SU-DHL-6 (cell line): ENCODE results near the gene VAV3.

ENCODE experiments used
- H2AFZ ChIP-seq: fragments of 200-600 bp; sonication (generic); 2 replicates; pipeline ENCODE4 v1.6.1; 2014; ENCODE audit warnings: low read depth, mild to moderate bottlenecking, moderate library complexity, mixed read lengths, antibody characterized with exemption, low read length; ENCODE audit not compliant: severe bottlenecking
- H3F3A ChIP-seq: fragments of 200-600 bp; shearing (Covaris generic); 2 replicates; pipeline ENCODE4 v1.6.0; 2016; ENCODE audit warnings: antibody characterized with exemption, mild to moderate bottlenecking; ENCODE audit not compliant: insufficient read depth
- H3K27ac ChIP-seq: fragments of 200-600 bp; sonication (generic); 2 replicates; pipeline ENCODE4 v1.5.1; 2016; ENCODE audit warnings: low read depth, mild to moderate bottlenecking, low read length, moderate library complexity, mixed read lengths
- H3K27me3 ChIP-seq: fragments of 200-600 bp; sonication (generic), shearing (Covaris generic); 2 replicates; pipeline ENCODE4 v1.6.0; 2014; ENCODE audit warnings: mild to moderate bottlenecking, low read length
- H3K36me3 ChIP-seq: fragments of 200-600 bp; sonication (generic); 2 replicates; pipeline ENCODE4 v1.6.1; 2014; ENCODE audit warnings: mild to moderate bottlenecking, low read length, mixed read lengths
- H3K4me2 ChIP-seq: fragments of 300-600, 200-600 bp; shearing (Covaris generic), sonication (generic); 2 replicates; pipeline ENCODE4 v1.6.0; 2014; ENCODE audit warnings: low read length, low read depth, mild to moderate bottlenecking; ENCODE audit not compliant: poor library complexity, severe bottlenecking
- H3K4me3 ChIP-seq: fragments of 200-600 bp; sonication (generic); 2 replicates; pipeline ENCODE4 v1.5.1; 2014; ENCODE audit warnings: antibody characterized with exemption, low read length, mild to moderate bottlenecking, mixed read lengths; ENCODE audit not compliant: insufficient read depth, poor library complexity, severe bottlenecking
- H3K79me2 ChIP-seq: fragments of 200-600 bp; sonication (generic); 2 replicates; pipeline ENCODE4 v1.6.1; 2014; ENCODE audit warnings: mild to moderate bottlenecking, low read length, moderate library complexity; ENCODE audit not compliant: insufficient read depth
- H3K9ac ChIP-seq: fragments of 200-600 bp; sonication (generic); 2 replicates; pipeline ENCODE4 v1.7.0; 2014; ENCODE audit warnings: mild to moderate bottlenecking, low read length
- H3K9me2 ChIP-seq: fragments of 200-600 bp; sonication (generic); replicated peaks from 2 replicates; pipeline ENCODE4 v1.6.1; 2014; ENCODE audit warnings: low read length; ENCODE audit not compliant: insufficient read depth
- H3K9me3 ChIP-seq: fragments of 200-600 bp; sonication (generic); 2 replicates; pipeline ENCODE4 v1.6.1; 2014; ENCODE audit warnings: low read length, mixed read lengths; ENCODE audit not compliant: insufficient read depth
- H4K20me1 ChIP-seq: fragments of 200-600 bp; sonication (generic); 2 replicates; pipeline ENCODE4 v1.6.1; 2014; ENCODE audit warnings: low read depth, mild to moderate bottlenecking, antibody characterized with exemption, low read length, moderate library complexity, mixed read lengths
- CTCF ChIP-seq: fragments of 200-600 bp; sonication (generic); IDR thresholded peaks from one replicate; pipeline ENCODE4 v1.5.1; 2017; ENCODE audit warnings: antibody characterized with exemption, mild to moderate bottlenecking, low read length, moderate library complexity; ENCODE audit not compliant: insufficient read depth, poor library complexity, severe bottlenecking
- EZH2phosphoT487 ChIP-seq: fragments of 200-600 bp; sonication (generic), shearing (Covaris generic); conservative IDR thresholded peaks from 2 replicates; pipeline ENCODE4 v1.6.1; 2018; ENCODE audit warnings: mild to moderate bottlenecking, antibody characterized with exemption, low read length, moderate library complexity, mixed read lengths

Gene VAV3

GRCh38 chr1:107785496-107786202, 179.3 kb downstream of the VAV3 start:
- Histone ChIP-seq H3K27ac (peak overlapping the region; percentile 63), H2AFZ (peak overlapping the region; percentile 3), H4K20me1 (no peaks in the 10 kb centered on the region), H3K79me2 (no peaks in the 10 kb centered on the region), H3K4me2 (peak overlapping the region; percentile 74), H3K9me2 (no peaks in the 10 kb centered on the region), H3K27me3 (no peaks in the 10 kb centered on the region), H3K36me3 (no peaks in the 10 kb centered on the region), H3F3A (peaks cover 4% of the 10 kb centered on the region; the same call in 1 of the 2 replicates), H3K9ac (peak overlapping the region; percentile 34), H3K4me3 (peak overlapping the region; percentile 31), H3K9me3 (no peaks in the 10 kb centered on the region)
- no peak for TF ChIP-seq EZH2phosphoT487
- no peak for TF ChIP-seq CTCF

GRCh38 chr1:107782217-107782845, 182.6 kb downstream of the VAV3 start:
- H3K79me2 ChIP-seq: no peaks in the 10 kb centered on the region
- no peak overlapping the region for H3K4me2 ChIP-seq
- no peaks in the 10 kb centered on the region for H3K36me3 ChIP-seq
- H2AFZ ChIP-seq: no peak overlapping the region
- peak; percentile 61 for TF ChIP-seq CTCF
- no peak for TF ChIP-seq EZH2phosphoT487
- no peaks in the 10 kb centered on the region for H3K9me2 ChIP-seq
- H3K9ac ChIP-seq: no peak overlapping the region
- H3K27ac ChIP-seq: peak overlapping the region; percentile 22; the same call in 1 of the 2 replicates
- H3K9me3 ChIP-seq: no peaks in the 10 kb centered on the region
- H3F3A ChIP-seq: peaks cover 22% of the 10 kb centered on the region
- no peak overlapping the region for H3K4me3 ChIP-seq
- no peaks in the 10 kb centered on the region for H4K20me1 ChIP-seq
- H3K27me3 ChIP-seq: no peaks in the 10 kb centered on the region

- Histone ChIP-seq H4K20me1 (no peaks in the 10 kb centered on the region), H3K27me3 (no peaks in the 10 kb centered on the region), H3K9ac (no peak overlapping the region), H3K27ac (no peak overlapping the region), H3K4me3 (no peak overlapping the region), H3K9me2 (no peaks in the 10 kb centered on the region), H3F3A (peaks cover 24% of the 10 kb centered on the region), H3K79me2 (no peaks in the 10 kb centered on the region), H2AFZ (no peak overlapping the region), H3K4me2 (no peak overlapping the region), H3K9me3 (no peaks in the 10 kb centered on the region), H3K36me3 (no peaks in the 10 kb centered on the region)
- TF ChIP-seq CTCF (no peak), EZH2phosphoT487 (no peak)
These were observed 183.7 kb downstream of the VAV3 start for GRCh38 chr1:107781245-107781644.
